ENCODE data around the gene ESRRB. TPM values are rescaled to one million over a fixed set of nuclear protein-coding genes. Genes with fewer than 3 reads are reported as not detected.

Gene ESRRB
- total RNA-seq, 2 donors from 2014 or later = 0.10 to 0.21 TPM

GRCh38 chr14:76330411-76331327 is 45.3 kb upstream of the ESRRB start:
- Histone ChIP-seq H3K4me3 (no peak overlapping the region), H3K27ac (no peak overlapping the region), H3K9me3 (no peaks in the 10 kb centered on the region), H3K4me1 (no peaks in the 10 kb centered on the region), H3K9ac (ENCODE audit: low read depth in 2 of 2, low read length in 2 of 2) (no peak overlapping the region), H3K36me3 (no peaks in the 10 kb centered on the region), H3K27me3 (no peaks in the 10 kb centered on the region)
- DNase-seq = no peak
- intact Hi-C loops (cut with DNase I) = no loop called here
- no peak for TF ChIP-seq CTCF (IDR thresholded peaks at IDR 0.05)

- TF ChIP-seq CTCF (IDR thresholded peaks at IDR 0.05) = no peak
These were observed 44.5 kb upstream of the ESRRB start for GRCh38 chr14:76331328-76332011.

GRCh38 chr14:76333664-76334063 is 42.3 kb upstream of the ESRRB start:
- Histone ChIP-seq H3K9ac (ENCODE audit: low read depth in 2 of 2, low read length in 2 of 2) (no peak overlapping the region), H3K4me3 (no peak overlapping the region), H3K27me3 (no peaks in the 10 kb centered on the region), H3K27ac (no peak overlapping the region), H3K36me3 (no peaks in the 10 kb centered on the region), H3K4me1 (no peaks in the 10 kb centered on the region), H3K9me3 (no peaks in the 10 kb centered on the region)
- DNase-seq = no peak
- intact Hi-C loops (cut with DNase I) = no loop called here
- TF ChIP-seq CTCF (IDR thresholded peaks at IDR 0.05) = no peak

More at GRCh38 chr14:76331328-76332011, 44.5 kb upstream of the ESRRB start:
- no peak overlapping the region for H3K4me3 ChIP-seq
- no peak overlapping the region for H3K27ac ChIP-seq
- intact Hi-C loops (cut with DNase I) = no loop called here
- H3K9ac ChIP-seq (ENCODE audit: low read depth in 2 of 2, low read length in 2 of 2) = no peak overlapping the region
- no peaks in the 10 kb centered on the region for H3K4me1 ChIP-seq
- H3K36me3 ChIP-seq = no peaks in the 10 kb centered on the region
- H3K27me3 ChIP-seq = no peaks in the 10 kb centered on the region
- DNase-seq = no peak
- no peaks in the 10 kb centered on the region for H3K9me3 ChIP-seq

GRCh38 chr14:76334316-76334715 is 41.6 kb upstream of the ESRRB start:
- no peak for TF ChIP-seq CTCF (IDR thresholded peaks at IDR 0.05)
- H3K36me3 ChIP-seq = no peaks in the 10 kb centered on the region
- H3K9me3 ChIP-seq = no peaks in the 10 kb centered on the region

GRCh38 chr14:76336876-76337275 is 39.1 kb upstream of the ESRRB start:
- no peaks in the 10 kb centered on the region for H3K9me3 ChIP-seq
- no peak overlapping the region for H3K9ac ChIP-seq (ENCODE audit: low read depth in 2 of 2, low read length in 2 of 2)
- no peak for TF ChIP-seq CTCF (IDR thresholded peaks at IDR 0.05)
- H3K4me3 ChIP-seq = no peak overlapping the region
- intact Hi-C loops (cut with DNase I) = no loop called here
- DNase-seq = no peak
- H3K4me1 ChIP-seq = no peaks in the 10 kb centered on the region
- H3K27me3 ChIP-seq = no peaks in the 10 kb centered on the region
- H3K27ac ChIP-seq = no peak overlapping the region
- no peaks in the 10 kb centered on the region for H3K36me3 ChIP-seq

More at GRCh38 chr14:76334316-76334715, 41.6 kb upstream of the ESRRB start:
- Histone ChIP-seq H3K27ac (no peak overlapping the region), H3K4me1 (no peaks in the 10 kb centered on the region), H3K4me3 (no peak overlapping the region), H3K9ac (ENCODE audit: low read depth in 2 of 2, low read length in 2 of 2) (no peak overlapping the region), H3K27me3 (no peaks in the 10 kb centered on the region)
- intact Hi-C loops (cut with DNase I) = no loop called here
- no peak for DNase-seq

Measured in colonic mucosa (tissue), 4 donors.